ENCODE measurements around the gene DGKH.
"Not testable (repeated sequence)": the region's sequence is repeated elsewhere in the genome, so short reads cannot be mapped to it uniquely, and the experiment has no call there.

DGKH gene

GRCh38 chr13:42218576-42218975, 170.1 kb downstream of the DGKH start:
- no peak overlapping the region for H3K4me3 ChIP-seq (replicated peaks in 1 of 2; ENCODE audit: low read depth in 2 of 2, low read length in 2 of 2)
- no peak for TF ChIP-seq CTCF (IDR thresholded peaks at IDR 0.05; ENCODE audit: low read depth, low read length)
- peak in 1 of 2 donors; percentile 12 for DNase-seq (ENCODE audit: low read depth in 2 of 2)

- no peak overlapping the region for H3K4me3 ChIP-seq (replicated peaks in 1 of 2; ENCODE audit: low read depth in 2 of 2, low read length in 2 of 2)
- TF ChIP-seq CTCF (IDR thresholded peaks at IDR 0.05; ENCODE audit: low read depth, low read length) = no peak
- DNase-seq (ENCODE audit: low read depth in 2 of 2) = no peak
Measured at GRCh38 chr13:42219051-42219450, 170.6 kb downstream of the DGKH start.

- TF ChIP-seq CTCF (IDR thresholded peaks at IDR 0.05; ENCODE audit: low read depth, low read length) = no peak
Measured at GRCh38 chr13:42219876-42220275, 171.4 kb downstream of the DGKH start.

GRCh38 chr13:42221121-42221765, 172.8 kb downstream of the DGKH start:
- no peak for TF ChIP-seq CTCF (IDR thresholded peaks at IDR 0.05; ENCODE audit: low read depth, low read length)
- peak in 1 of 2 donors; percentile 13 for DNase-seq (ENCODE audit: low read depth in 2 of 2)
- H3K4me3 ChIP-seq (replicated peaks in 1 of 2; ENCODE audit: low read depth in 2 of 2, low read length in 2 of 2) = no peak overlapping the region

More at GRCh38 chr13:42219876-42220275, 171.4 kb downstream of the DGKH start:
- no peak overlapping the region for H3K4me3 ChIP-seq (replicated peaks in 1 of 2; ENCODE audit: low read depth in 2 of 2, low read length in 2 of 2)
- DNase-seq (ENCODE audit: low read depth in 2 of 2) = no peak

- DNase-seq (ENCODE audit: low read depth in 2 of 2) = no peak
- TF ChIP-seq CTCF (IDR thresholded peaks at IDR 0.05; ENCODE audit: low read depth, low read length) = no peak
- H3K4me3 ChIP-seq (replicated peaks in 1 of 2; ENCODE audit: low read depth in 2 of 2, low read length in 2 of 2) = no peak overlapping the region
Measured at GRCh38 chr13:42223681-42224080, 175.2 kb downstream of the DGKH start.

- H3K4me3 ChIP-seq (replicated peaks in 1 of 2; ENCODE audit: low read depth in 2 of 2, low read length in 2 of 2) = no peak overlapping the region
- TF ChIP-seq CTCF (IDR thresholded peaks at IDR 0.05; ENCODE audit: low read depth, low read length) = no peak
- no peak for DNase-seq (ENCODE audit: low read depth in 2 of 2)
Measured at GRCh38 chr13:42225051-42225450, 176.6 kb downstream of the DGKH start.

- not testable (repeated sequence) for DNase-seq (ENCODE audit: low read depth in 2 of 2); H3K4me3 ChIP-seq (replicated peaks in 1 of 2; ENCODE audit: low read depth in 2 of 2, low read length in 2 of 2)
Measured at GRCh38 chr13:42226759-42227158, 178.3 kb downstream of the DGKH start.
